IMR-90 (cell line): ENCODE measurements around the gene GAS2L2. TPM values are rescaled to one million over a fixed set of nuclear protein-coding genes. Genes with fewer than 3 reads are reported as not detected.

Experiments
- ATAC-seq: fragments of 200-7000 bp; cut with Tn5 transposase; 2 replicates; pipeline ENCODE4 v1.9.1; 2020; ENCODE audit warnings: low read depth, mild to moderate bottlenecking, moderate library complexity
- BruUV-seq: library from RNA; stranded (reverse); fragments of 400-500 nt; replicated peaks from 2 replicates; lab custom pipeline; 2021; lab: Mats Ljungman, UMichigan
- CTCF ChIA-PET: fragments of 300-600 bp; formaldehyde crosslinking; extraction: SDS; loops from one replicate; lab custom pipeline; 2021; ENCODE audit warnings: antibody characterized with exemption; lab: Yijun Ruan, JAX
- POLR2A ChIA-PET: fragments of 300-600 bp; sonication (Branson Sonifier 250); formaldehyde crosslinking; loops from one replicate; lab custom pipeline; 2022; ENCODE audit warnings: antibody characterized with exemption; ENCODE audit not compliant: unreplicated experiment; lab: Charles Lee
- DNase-seq: peaks from one replicate; pipeline ENCODE4 v3.0.0; 2013
- H2AFZ ChIP-seq: replicated peaks from 2 replicates; pipeline ENCODE3; 2013; ENCODE audit warnings: low read length, mild to moderate bottlenecking; ENCODE audit not compliant: poor library complexity
- H2AK5ac ChIP-seq: 2 replicates; pipeline ENCODE4 v1.6.1; 2013; ENCODE audit warnings: low read depth, low read length, inconsistent platforms
- H2AK9ac ChIP-seq: replicated peaks from 2 replicates; pipeline ENCODE3; 2013; ENCODE audit warnings: mild to moderate bottlenecking, low read depth, low read length, moderate library complexity; ENCODE audit not compliant: poor library complexity
- H2BK120ac ChIP-seq: 2 replicates; pipeline ENCODE4 v1.6.1; 2013; ENCODE audit warnings: low read depth, low read length, inconsistent platforms
- H2BK15ac ChIP-seq: 3 replicates; pipeline ENCODE4 v1.6.1; 2013; ENCODE audit warnings: low read depth, low read length, inconsistent platforms
- H2BK20ac ChIP-seq: 2 replicates; pipeline ENCODE4 v1.6.1; 2013; ENCODE audit warnings: low read depth, mild to moderate bottlenecking, inconsistent platforms, low read length, moderate library complexity
- H2BK5ac ChIP-seq: 2 replicates; pipeline ENCODE4 v1.6.1; 2013; ENCODE audit warnings: mild to moderate bottlenecking, low read depth, low read length, inconsistent platforms; ENCODE audit not compliant: poor library complexity, severe bottlenecking
- H3K14ac ChIP-seq: replicated peaks from 2 replicates; pipeline ENCODE4 v1.6.1; 2013; ENCODE audit warnings: low read depth, low read length, inconsistent platforms
- H3K18ac ChIP-seq: 2 replicates; pipeline ENCODE4 v1.6.1; 2013; ENCODE audit warnings: low read depth, low read length, control low read depth
- H3K23ac ChIP-seq: 2 replicates; pipeline ENCODE4 v1.6.1; 2013; ENCODE audit warnings: low read depth, low read length, inconsistent platforms
- H3K27ac ChIP-seq: 2 replicates; pipeline ENCODE4 v1.5.1; 2013; ENCODE audit warnings: mild to moderate bottlenecking, control low read depth, low read length; ENCODE audit not compliant: insufficient read depth
- H3K27me3 ChIP-seq: 2 replicates; pipeline ENCODE4 v1.6.1; 2013; ENCODE audit warnings: low read length; ENCODE audit not compliant: control insufficient read depth, insufficient read depth
- H3K36me3 ChIP-seq: 2 replicates; pipeline ENCODE4 v1.6.1; 2013; ENCODE audit warnings: low read length, mixed read lengths; ENCODE audit not compliant: control insufficient read depth, insufficient read depth
- H3K4ac ChIP-seq: 2 replicates; pipeline ENCODE4 v1.6.1; 2013; ENCODE audit warnings: low read depth, low read length, inconsistent platforms
- H3K4me1 ChIP-seq: 2 replicates; pipeline ENCODE4 v1.6.1; 2013; ENCODE audit warnings: low read length, mixed read lengths; ENCODE audit not compliant: control insufficient read depth, insufficient read depth
- H3K4me2 ChIP-seq: 2 replicates; pipeline ENCODE4 v1.6.1; 2013; ENCODE audit warnings: low read depth, mild to moderate bottlenecking, control low read depth, low read length, moderate library complexity
- H3K4me3 ChIP-seq: 2 replicates; pipeline ENCODE4 v1.5.1; 2013; ENCODE audit warnings: low read depth, mild to moderate bottlenecking, control low read depth, low read length, moderate library complexity; ENCODE audit not compliant: insufficient read depth
- H3K56ac ChIP-seq: 2 replicates; pipeline ENCODE4 v1.6.1; 2013; ENCODE audit warnings: low read length, inconsistent platforms; ENCODE audit not compliant: insufficient read depth; ENCODE audit errors: extremely low read depth
- H3K79me1 ChIP-seq, 2 experiments: 2 replicates each; pipeline ENCODE4 v1.6.1; 2013; ENCODE audit warnings: low read length in 2 of 2, inconsistent platforms in 1 of 2, low read depth in 1 of 2
- H3K9ac ChIP-seq: 2 replicates; pipeline ENCODE4 v1.6.1; 2013; ENCODE audit warnings: low read depth, low read length, control low read depth
- H3K9me1 ChIP-seq: 2 replicates; pipeline ENCODE4 v1.6.1; 2013; ENCODE audit warnings: low read length, inconsistent platforms; ENCODE audit not compliant: insufficient read depth
- H3K9me3 ChIP-seq: 2 replicates; pipeline ENCODE4 v1.6.1; 2013; ENCODE audit warnings: low read length; ENCODE audit not compliant: control insufficient read depth, insufficient read depth
- H4K20me1 ChIP-seq: 2 replicates; pipeline ENCODE4 v1.6.1; 2013; ENCODE audit warnings: low read length, inconsistent platforms; ENCODE audit not compliant: insufficient read depth
- H4K5ac ChIP-seq: 2 replicates; pipeline ENCODE4 v1.6.1; 2013; ENCODE audit warnings: mild to moderate bottlenecking, low read depth, low read length, control low read depth
- H4K8ac ChIP-seq, 2 experiments: 2 replicates each; pipeline ENCODE4 v1.6.1; 2013; ENCODE audit warnings: low read depth in 2 of 2, low read length in 2 of 2, control low read depth in 1 of 2, inconsistent platforms in 1 of 2
- H4K91ac ChIP-seq: 2 replicates; pipeline ENCODE4 v1.6.1; 2013; ENCODE audit warnings: low read depth, low read length, inconsistent platforms; ENCODE audit not compliant: insufficient read depth
- BHLHE40 ChIP-seq: fragments of 150-350 bp; IDR thresholded peaks from 2 replicates; pipeline ENCODE4 v1.6.1; 2016; ENCODE audit warnings: mild to moderate bottlenecking, low read depth, low read length
- CEBPB ChIP-seq: IDR thresholded peaks from 2 replicates; pipeline ENCODE4 v1.6.1; 2012; ENCODE audit warnings: low read depth, low read length, improper control_type of control experiment
- CHD1 ChIP-seq: IDR thresholded peaks from 2 replicates; pipeline ENCODE4 v1.6.1; 2012; ENCODE audit warnings: low read depth, low read length, improper control_type of control experiment
- CTCF ChIP-seq: conservative IDR thresholded peaks from 2 replicates; pipeline ENCODE4 v1.5.1; 2012; ENCODE audit warnings: mild to moderate bottlenecking, low read depth, low read length, improper control_type of control experiment
- ELK1 ChIP-seq: fragments of 150-350 bp; IDR thresholded peaks from 2 replicates; pipeline ENCODE4 v1.6.1; 2016; ENCODE audit warnings: low read depth, mild to moderate bottlenecking, low read length, moderate library complexity, borderline replicate concordance
- FOS ChIP-seq: fragments of 150-350 bp; IDR thresholded peaks from 2 replicates; pipeline ENCODE4 v1.6.1; 2016; ENCODE audit warnings: low read depth, low read length
- MAFK ChIP-seq: IDR thresholded peaks from 2 replicates; pipeline ENCODE4 v1.6.1; 2012; ENCODE audit warnings: low read depth, low read length, improper control_type of control experiment
- MAZ ChIP-seq: IDR thresholded peaks from 2 replicates; pipeline ENCODE4 v1.6.1; 2012; ENCODE audit warnings: low read depth, mild to moderate bottlenecking, low read length, improper control_type of control experiment, moderate library complexity, borderline replicate concordance
- MXI1 ChIP-seq: IDR thresholded peaks from 2 replicates; pipeline ENCODE4 v1.6.1; 2012; ENCODE audit warnings: low read depth, mild to moderate bottlenecking, low read length, moderate library complexity, borderline replicate concordance
- NFE2L2 ChIP-seq: fragments of 150-350 bp; IDR thresholded peaks from 2 replicates; pipeline ENCODE4 v1.6.1; 2016; ENCODE audit warnings: low read depth, mild to moderate bottlenecking, low read length
- POLR2A ChIP-seq: IDR thresholded peaks from 2 replicates; pipeline ENCODE4 v1.6.1; 2012; ENCODE audit warnings: mild to moderate bottlenecking, low read depth, low read length
- RAD21 ChIP-seq: IDR thresholded peaks from 2 replicates; pipeline ENCODE4 v1.6.1; 2012; ENCODE audit warnings: low read length, improper control_type of control experiment
- RCOR1 ChIP-seq: IDR thresholded peaks from 2 replicates; pipeline ENCODE4 v1.6.1; 2012; ENCODE audit warnings: mild to moderate bottlenecking, low read length, improper control_type of control experiment; ENCODE audit not compliant: insufficient replicate concordance
- RFX5 ChIP-seq: IDR thresholded peaks from 2 replicates; pipeline ENCODE4 v1.8.0; 2012; ENCODE audit warnings: low read depth, mild to moderate bottlenecking, low read length, moderate library complexity
- SMC3 ChIP-seq: fragments of 150-350 bp; IDR thresholded peaks from 2 replicates; pipeline ENCODE4 v1.6.1; 2016; ENCODE audit warnings: low read depth, mild to moderate bottlenecking, antibody characterized with exemption, low read length, moderate library complexity
- USF2 ChIP-seq: fragments of 150-350 bp; IDR thresholded peaks from 2 replicates; pipeline ENCODE4 v1.6.1; 2017; ENCODE audit warnings: mild to moderate bottlenecking, antibody characterized with exemption, low read length, low read depth
- WGBS, 2 experiments: methylation state at CpG; one replicate each; pipeline versions ENCODE4 v1.1.5 to v1.1.7; 2013; ENCODE audit warnings: missing lambda C conversion rate in 2 of 2; ENCODE audit not compliant: insufficient read length in 1 of 2; ENCODE audit errors: extremely low coverage in 2 of 2; 5-methylcytosine and 5-hydroxymethylcytosine counted together
- dilution Hi-C: fragments of 300-500 bp; cut with HindIII; formaldehyde crosslinking; loops from one replicate; pipeline ENCODE4 v1.14.3; 2018; ENCODE audit warnings: low sequenced_read_pairs; ENCODE audit not compliant: unreplicated experiment
- in situ Hi-C: fragments of 300-500 bp; cut with MboI; formaldehyde crosslinking; loops from 3 replicates; pipeline ENCODE4 v1.14.3; 2019; ENCODE audit warnings: low sequenced_read_pairs, inconsistent platforms, mixed read lengths
- intact Hi-C: fragments of 100-400 bp; cut with micrococcal nuclease; formaldehyde crosslinking; loops from 2 replicates; pipeline ENCODE4 v1.10.0; 2022
- polyA plus RNA-seq, 3 experiments: library from polyadenylated mRNA; depleted of rRNA; stranded (reverse); fragments of >200 nt; gene quantifications; 2 replicates each; pipeline ENCODE4 v1.2.3, GENCODE V29; 2012; ENCODE audit warnings: low replicate concordance in 1 of 3
- total RNA-seq: library from RNA; depleted of rRNA; stranded (reverse); fragments of >200 nt; gene quantifications from 2 replicates; pipeline ENCODE4 v1.2.3, GENCODE V29; 2012

GAS2L2 gene
- total and polyA plus RNA-seq, 2 of the 4 experiments (the other 2 are of a cell fraction), result 0.02 TPM; not detected in 1

GRCh38 chr17:35710950-35711349 is 42.1 kb downstream of the GAS2L2 start:
- WGBS, 2 experiments, result no CpG with 5 or more reads among the region's 2 CpGs
- DNase-seq (no peak), ATAC-seq (no peak)
- Histone ChIP-seq H4K5ac (no peak overlapping the region), H3K27me3 (no peaks in the 10 kb centered on the region), H3K14ac (no peak overlapping the region), H3K79me1 (peaks cover 6 to 23% of the 10 kb centered on the region in 2 experiments), H2BK20ac (no peak overlapping the region), H3K4me1 (peaks cover 2% of the 10 kb centered on the region), H3K36me3 (peaks cover 19% of the 10 kb centered on the region), H3K9me3 (no peaks in the 10 kb centered on the region), H3K18ac (no peak overlapping the region), H3K56ac (no peak overlapping the region), H4K8ac (no peak overlapping the region), H2AFZ (no peak overlapping the region), H2BK5ac (no peak overlapping the region), H2AK5ac (no peak overlapping the region), H3K4me2 (no peak overlapping the region), H3K4ac (no peak overlapping the region), H2BK15ac (no peak overlapping the region), H3K4me3 (no peak overlapping the region), H4K91ac (no peak overlapping the region), H3K23ac (no peak overlapping the region), H2BK120ac (no peak overlapping the region), H4K20me1 (peaks cover 10% of the 10 kb centered on the region; the same call in 1 of the 2 replicates), H3K9me1 (peaks cover 3% of the 10 kb centered on the region; the same call in 1 of the 2 replicates), H3K9ac (no peak overlapping the region), H3K27ac (no peak overlapping the region), H2AK9ac (no peak overlapping the region)
- POLR2A ChIA-PET, result no interaction called here
- CTCF ChIA-PET, result no interaction called here
- in situ Hi-C loops (no loop called here), dilution Hi-C loops (no loop called here), intact Hi-C loops (loop anchor here (5.0 kb wide), 1 partner anchor 34 kb away; no protein-coding TSS in a partner anchor)
- TF ChIP-seq RFX5, result no peak
- no peak for TF ChIP-seq RCOR1
- TF ChIP-seq ELK1, result no peak
- no peak for TF ChIP-seq RAD21
- no peak for TF ChIP-seq USF2
- no peak for TF ChIP-seq BHLHE40
- no peak for TF ChIP-seq SMC3
- TF ChIP-seq FOS, result no peak
- no peak for TF ChIP-seq CHD1
- no peak for TF ChIP-seq CTCF
- TF ChIP-seq MAZ, result no peak
- no peak for TF ChIP-seq NFE2L2
- no peak for TF ChIP-seq CEBPB
- no peak for TF ChIP-seq MAFK
- TF ChIP-seq POLR2A, result no peak
- TF ChIP-seq MXI1, result no peak
- BruUV-seq, result no TSS peak
